NCI-H146 treated with DMSO at 0.1 percent for 48 hours (cell line): Measurements from ENCODE around the gene SURF4.
"Not testable (repeated sequence)": the region's sequence is repeated elsewhere in the genome, so short reads cannot be mapped to it uniquely, and the experiment has no call there.

Source experiments
- DNase-seq: peaks from one replicate; lab custom pipeline; 2025; ENCODE audit not compliant: unreplicated experiment; lab: John Stamatoyannopoulos, UW

SURF4 gene

DNA sequence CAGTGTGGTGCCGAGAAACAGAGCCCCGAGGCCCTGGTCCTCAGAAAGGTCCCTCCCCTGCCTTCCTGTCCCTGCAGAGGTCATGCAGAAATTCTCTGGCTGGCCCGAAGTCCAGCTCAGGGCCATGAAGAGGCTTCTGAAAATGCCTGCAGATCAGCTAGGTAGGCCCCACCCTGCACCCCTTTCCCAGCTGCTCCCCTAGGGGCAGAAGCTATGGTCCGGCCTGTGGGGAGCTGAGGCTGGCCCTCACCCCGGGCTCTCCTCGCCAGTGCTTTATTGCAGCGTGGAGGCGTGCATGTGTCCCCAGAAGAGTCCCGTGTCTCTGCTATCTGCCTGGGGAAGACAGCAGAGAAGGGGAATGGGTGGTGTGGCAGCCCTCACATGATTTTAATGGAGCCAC is 22.0 kb upstream of the SURF4 start:
- no peak for DNase-seq

GRCh38 chr9:133397370-133397769 is 21.5 kb upstream of the SURF4 start:
- no peak for DNase-seq

DNA sequence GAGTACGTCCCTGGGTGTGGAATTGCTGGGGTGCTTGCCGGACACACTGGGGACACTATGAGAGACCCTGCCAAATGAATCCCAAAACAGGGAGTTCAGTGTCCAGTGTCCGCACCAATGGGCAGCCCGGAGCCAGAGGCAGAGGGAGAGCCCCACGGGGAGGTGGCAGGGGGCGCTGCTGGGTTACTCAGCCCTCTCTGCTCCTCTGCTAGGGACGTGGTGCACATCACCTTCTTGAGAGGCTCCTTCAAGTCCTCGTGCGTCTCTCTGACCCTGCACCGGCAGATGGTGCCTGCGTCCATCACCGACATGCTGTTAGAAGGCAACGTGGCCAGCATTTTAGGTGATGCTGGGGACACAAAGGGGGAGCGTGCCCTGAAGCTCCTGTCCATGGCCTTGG is 21.1 kb upstream of the SURF4 start:
- no peak for DNase-seq

DNA sequence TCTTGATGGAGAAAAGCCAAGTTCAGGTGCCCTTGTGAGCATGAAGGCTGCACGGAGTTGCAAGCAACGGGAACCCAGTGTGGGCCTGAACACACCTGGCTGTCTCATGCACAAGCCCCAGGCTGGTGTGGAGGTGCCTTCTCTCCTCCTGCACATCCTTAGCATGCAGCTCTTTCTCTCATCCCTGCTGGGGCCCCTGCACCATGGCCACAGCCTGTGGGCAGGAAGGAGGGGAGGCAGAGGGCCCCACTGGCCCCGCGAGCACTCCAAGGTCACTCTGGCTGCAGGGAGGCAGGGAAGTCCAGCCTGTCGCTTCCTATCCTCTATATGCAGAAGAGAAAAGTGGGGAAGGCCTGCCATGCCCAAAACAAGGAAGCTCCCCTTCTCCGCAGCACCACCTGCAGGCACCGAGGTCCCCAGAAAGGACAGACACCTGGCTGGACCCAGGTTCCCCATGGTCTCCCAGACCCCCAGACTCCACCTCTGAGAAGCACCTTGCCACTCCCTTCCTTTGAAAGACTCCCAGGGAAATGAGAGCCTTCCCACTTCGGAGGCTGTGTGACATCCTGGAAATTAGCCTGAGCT is 18.9 kb upstream of the SURF4 start:
- no peak for DNase-seq

- no peak for DNase-seq
These were observed 17.5 kb upstream of the SURF4 start for GRCh38 chr9:133393399-133393798.

- DNase-seq = not testable (repeated sequence)
These were observed 16.4 kb upstream of the SURF4 start for GRCh38 chr9:133392308-133392707.

- not testable (repeated sequence) for DNase-seq
These were observed 15.6 kb upstream of the SURF4 start for GRCh38 chr9:133391449-133391848.

DNA sequence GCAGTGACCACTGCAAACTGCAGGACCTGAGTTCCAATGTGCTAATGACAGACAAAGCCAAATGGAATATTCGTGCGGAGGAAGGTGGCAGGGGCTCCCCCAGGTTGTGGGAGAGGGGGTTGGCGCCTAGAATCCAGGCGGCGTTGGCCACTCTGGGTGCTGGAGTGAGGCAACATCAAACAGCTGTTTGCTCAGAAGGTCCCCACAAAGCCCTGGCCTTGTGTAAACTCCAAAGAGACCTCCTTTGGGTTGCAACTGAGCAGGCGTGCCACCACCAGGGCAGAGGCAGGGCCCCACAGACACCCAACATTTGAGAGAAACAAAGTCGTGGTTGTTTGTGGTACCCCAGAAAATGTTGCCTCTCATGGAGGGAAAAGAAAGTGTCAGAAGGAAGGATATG is 14.9 kb upstream of the SURF4 start:
- no peak for DNase-seq

DNA sequence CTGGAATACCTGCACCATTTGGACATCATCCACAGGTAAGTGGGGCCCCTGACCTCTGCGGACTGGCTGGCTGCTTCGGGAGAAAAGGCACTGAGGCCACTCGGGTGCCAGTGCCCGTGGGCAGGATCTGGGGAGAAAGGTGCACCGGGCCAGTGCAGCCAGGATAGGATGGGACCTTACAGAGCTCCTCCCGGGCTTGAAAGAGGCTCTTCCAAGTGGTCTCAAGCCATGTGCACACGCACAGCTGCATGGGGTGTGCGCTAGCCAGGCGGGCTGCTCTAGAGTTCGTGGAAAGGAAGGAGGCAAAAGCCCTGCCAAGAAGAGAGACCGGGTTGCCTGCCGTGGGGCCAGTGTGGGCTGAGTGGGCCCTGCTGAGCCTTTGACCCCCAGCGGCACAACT is 13.7 kb upstream of the SURF4 start:
- DNase-seq = no peak

- DNase-seq = no peak
These were observed 13.2 kb upstream of the SURF4 start for GRCh38 chr9:133389025-133389557.

DNA sequence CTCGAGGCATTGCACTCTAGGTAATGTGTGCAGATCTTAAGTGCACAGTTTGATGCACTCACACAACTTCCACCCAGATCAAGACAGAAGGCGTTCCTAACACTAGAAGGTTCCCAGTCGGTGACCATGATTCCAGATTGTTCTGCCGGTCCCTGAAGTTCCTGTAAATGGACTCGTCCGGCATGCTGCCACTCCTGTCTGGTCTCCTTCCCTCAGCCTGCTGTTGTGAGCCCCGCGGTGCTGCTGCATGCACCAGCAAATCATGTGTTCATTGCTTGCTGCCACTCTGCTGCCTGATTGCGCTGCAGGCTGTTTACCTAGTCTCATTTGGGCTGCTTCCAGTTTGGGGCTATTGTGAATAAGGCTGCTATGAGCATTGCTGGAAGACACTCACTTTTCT is 11.8 kb upstream of the SURF4 start:
- DNase-seq = no peak

- no peak for DNase-seq
These were observed 10.5 kb upstream of the SURF4 start for GRCh38 chr9:133386338-133386737.

DNA sequence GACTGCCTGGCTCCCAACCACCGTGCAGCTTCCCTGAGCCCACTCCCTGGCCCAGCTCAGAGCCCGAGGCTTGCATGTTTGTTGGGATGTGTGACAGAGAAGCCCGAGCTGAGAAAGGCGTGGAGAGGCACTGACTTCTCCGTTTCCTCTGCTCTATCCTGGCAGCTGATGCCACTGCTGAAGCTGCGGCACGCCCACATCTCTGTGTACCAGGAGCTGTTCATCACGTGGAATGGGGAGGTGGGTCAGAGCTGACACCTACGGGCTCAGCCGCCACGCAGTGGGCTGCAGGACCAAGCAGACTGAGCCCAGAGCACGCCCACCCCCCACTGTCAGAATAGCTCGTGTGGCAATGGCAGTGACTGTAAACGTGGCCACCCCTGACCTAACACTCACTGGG is 9.6 kb upstream of the SURF4 start:
- no peak for DNase-seq

- DNase-seq = no peak
These were observed 9.0 kb upstream of the SURF4 start for GRCh38 chr9:133384736-133385321.

GRCh38 chr9:133383438-133383837 is 7.6 kb upstream of the SURF4 start:
- no peak for DNase-seq

- no peak for DNase-seq
These were observed 6.8 kb upstream of the SURF4 start for GRCh38 chr9:133382507-133383141.

- DNase-seq = no peak
These were observed 4.9 kb upstream of the SURF4 start for GRCh38 chr9:133380734-133381133.

- DNase-seq = no peak
These were observed 3.6 kb upstream of the SURF4 start for GRCh38 chr9:133379153-133380086.

- no peak for DNase-seq
These were observed 2.6 kb upstream of the SURF4 start for GRCh38 chr9:133378408-133378962.

GRCh38 chr9:133377721-133378216 is 1.9 kb upstream of the SURF4 start:
- no peak for DNase-seq

GRCh38 chr9:133377280-133377679 is 1.4 kb upstream of the SURF4 start:
- not testable (repeated sequence) for DNase-seq
